HepG2 (cell line): Measurements from ENCODE around the gene TCF3. TPM values are rescaled to one million over a fixed set of nuclear protein-coding genes. Genes with fewer than 3 reads are reported as not detected.

ENCODE experiments used
- AKAP8 ChIP-seq: sonication (generic); formaldehyde crosslinking; IDR thresholded peaks from 2 replicates; pipeline ENCODE4 v1.5.1; 2020; ENCODE audit warnings: mild to moderate bottlenecking, missing genetic modification reagents
- ELF3 ChIP-seq: IDR thresholded peaks from 2 replicates; pipeline ENCODE4 v1.6.1; 2016; ENCODE audit warnings: missing genetic modification reagents, missing compliant biosample characterization
- FOXP1 ChIP-seq, 2 experiments: fragments of 450-650 bp in 1 of 2; IDR thresholded peaks; 2 replicates each; pipeline ENCODE4 v1.6.1; 2017 to 2018; ENCODE audit warnings: antibody characterized with exemption in 1 of 2
- GTF2F1 ChIP-seq: fragments of 150-350 bp; IDR thresholded peaks from 2 replicates; pipeline ENCODE4 v1.6.1; 2014; ENCODE audit warnings: low read length
- HES4 ChIP-seq: sonication (generic); formaldehyde crosslinking; IDR thresholded peaks from 2 replicates; pipeline ENCODE4 v1.9.0; 2021; ENCODE audit warnings: mild to moderate bottlenecking, missing genetic modification reagents, borderline replicate concordance
- HOXD1 ChIP-seq: sonication (generic); formaldehyde crosslinking; IDR thresholded peaks from 2 replicates; pipeline ENCODE4 v1.5.0; 2020; ENCODE audit warnings: missing genetic modification reagents
- MIXL1 ChIP-seq: IDR thresholded peaks from 2 replicates; pipeline ENCODE4 v1.6.1; 2016
- NFRKB ChIP-seq: fragments of 450-650 bp; IDR thresholded peaks from 2 replicates; pipeline ENCODE4 v1.6.1; 2017
- SALL1 ChIP-seq: sonication (generic); formaldehyde crosslinking; IDR thresholded peaks from 2 replicates; pipeline ENCODE4 v1.8.0; 2022; ENCODE audit warnings: mild to moderate bottlenecking, missing genetic modification reagents
- SIN3B ChIP-seq: fragments of 150-350 bp; IDR thresholded peaks from 2 replicates; pipeline ENCODE4 v1.6.1; 2014; ENCODE audit warnings: low read length
- ZBTB1 ChIP-seq: sonication (generic); formaldehyde crosslinking; IDR thresholded peaks from 2 replicates; pipeline ENCODE4 v1.4.0; 2020; ENCODE audit warnings: missing genetic modification reagents, borderline replicate concordance
- ZBTB42 ChIP-seq: sonication (generic); formaldehyde crosslinking; IDR thresholded peaks from 2 replicates; pipeline ENCODE4 v1.5.0; 2020; ENCODE audit warnings: mild to moderate bottlenecking, missing genetic modification reagents
- ZFP36 ChIP-seq: fragments of 150-350 bp; IDR thresholded peaks from 2 replicates; pipeline ENCODE4 v1.6.1; 2018; ENCODE audit warnings: borderline replicate concordance, low read length, low read depth; ENCODE audit not compliant: partially characterized antibody
- ZNF180 ChIP-seq: sonication (generic); formaldehyde crosslinking; IDR thresholded peaks from 2 replicates; pipeline ENCODE4 v1.4.0; 2020; ENCODE audit warnings: low read depth, missing genetic modification reagents, borderline replicate concordance
- ZNF253 ChIP-seq: sonication (generic); formaldehyde crosslinking; IDR thresholded peaks from 2 replicates; pipeline ENCODE4 v1.8.0; 2022; ENCODE audit warnings: mild to moderate bottlenecking, missing genetic modification reagents, borderline replicate concordance
- ZNF550 ChIP-seq: sonication (generic); formaldehyde crosslinking; IDR thresholded peaks from 2 replicates; pipeline ENCODE4 v1.4.0; 2020; ENCODE audit warnings: mild to moderate bottlenecking, missing genetic modification reagents, borderline replicate concordance
- ZNF572 ChIP-seq: sonication (generic); formaldehyde crosslinking; IDR thresholded peaks from 2 replicates; pipeline ENCODE4 v1.5.1; 2020; ENCODE audit warnings: mild to moderate bottlenecking, missing genetic modification reagents
- ZNF816 ChIP-seq: sonication (generic); formaldehyde crosslinking; IDR thresholded peaks from 2 replicates; pipeline ENCODE4 v1.8.0; 2022; ENCODE audit warnings: missing genetic modification reagents, mild to moderate bottlenecking, borderline replicate concordance
- ZSCAN22 ChIP-seq: sonication (generic); formaldehyde crosslinking; IDR thresholded peaks from 2 replicates; pipeline ENCODE4 v1.4.0; 2020; ENCODE audit warnings: mild to moderate bottlenecking, missing genetic modification reagents
- ZSCAN25 ChIP-seq: sonication (generic); formaldehyde crosslinking; IDR thresholded peaks from 2 replicates; pipeline ENCODE4 v1.8.0; 2022; ENCODE audit warnings: mild to moderate bottlenecking, missing genetic modification reagents
- polyA plus RNA-seq, 8 experiments: library from polyadenylated mRNA; depleted of rRNA in 3 of 8; stranded (reverse) in 7 of 8; unstranded in 1 of 8; fragments of >200 nt; fragmentation: Illumina TruSeq in 4 of 8; extraction: Trizol in 4 of 8; gene quantifications; 2 replicates each; pipeline versions ENCODE4 v1.2.1 to v1.2.3, GENCODE V29; 2011 to 2016; ENCODE audit warnings: low read depth in 4 of 8, missing spikeins in 1 of 8, mixed read lengths in 1 of 8; ENCODE audit not compliant: insufficient read depth in 1 of 8
- total RNA-seq, 5 experiments: library from RNA; depleted of rRNA; stranded (reverse); fragments of >200 nt; fragmentation: Illumina TruSeq; extraction: Trizol; gene quantifications; 2 replicates each; pipeline ENCODE4 v1.2.3, GENCODE V29; 2016; ENCODE audit warnings: low read depth in 1 of 5
- TF ChIP-seq, protein P1 (sequence below): sonication (generic); formaldehyde crosslinking; IDR thresholded peaks from 2 replicates; pipeline ENCODE4 v1.5.0; 2020; ENCODE audit warnings: missing genetic modification reagents
- TF ChIP-seq, protein P2 (sequence below): sonication (generic); formaldehyde crosslinking; IDR thresholded peaks from 2 replicates; pipeline ENCODE4 v1.5.1; 2020; ENCODE audit warnings: mild to moderate bottlenecking, moderate library complexity, missing genetic modification reagents
- TF ChIP-seq, protein P3 (sequence below): sonication (generic); formaldehyde crosslinking; IDR thresholded peaks from 2 replicates; pipeline ENCODE4 v1.9.0; 2022; ENCODE audit warnings: low read depth, missing genetic modification reagents

Gene TCF3
- total and polyA plus RNA-seq, 2 of the 13 experiments (the other 11 are each of a cell fraction or from before 2014, with no cell fraction given): 51.4 to 53.2 TPM

DNA sequence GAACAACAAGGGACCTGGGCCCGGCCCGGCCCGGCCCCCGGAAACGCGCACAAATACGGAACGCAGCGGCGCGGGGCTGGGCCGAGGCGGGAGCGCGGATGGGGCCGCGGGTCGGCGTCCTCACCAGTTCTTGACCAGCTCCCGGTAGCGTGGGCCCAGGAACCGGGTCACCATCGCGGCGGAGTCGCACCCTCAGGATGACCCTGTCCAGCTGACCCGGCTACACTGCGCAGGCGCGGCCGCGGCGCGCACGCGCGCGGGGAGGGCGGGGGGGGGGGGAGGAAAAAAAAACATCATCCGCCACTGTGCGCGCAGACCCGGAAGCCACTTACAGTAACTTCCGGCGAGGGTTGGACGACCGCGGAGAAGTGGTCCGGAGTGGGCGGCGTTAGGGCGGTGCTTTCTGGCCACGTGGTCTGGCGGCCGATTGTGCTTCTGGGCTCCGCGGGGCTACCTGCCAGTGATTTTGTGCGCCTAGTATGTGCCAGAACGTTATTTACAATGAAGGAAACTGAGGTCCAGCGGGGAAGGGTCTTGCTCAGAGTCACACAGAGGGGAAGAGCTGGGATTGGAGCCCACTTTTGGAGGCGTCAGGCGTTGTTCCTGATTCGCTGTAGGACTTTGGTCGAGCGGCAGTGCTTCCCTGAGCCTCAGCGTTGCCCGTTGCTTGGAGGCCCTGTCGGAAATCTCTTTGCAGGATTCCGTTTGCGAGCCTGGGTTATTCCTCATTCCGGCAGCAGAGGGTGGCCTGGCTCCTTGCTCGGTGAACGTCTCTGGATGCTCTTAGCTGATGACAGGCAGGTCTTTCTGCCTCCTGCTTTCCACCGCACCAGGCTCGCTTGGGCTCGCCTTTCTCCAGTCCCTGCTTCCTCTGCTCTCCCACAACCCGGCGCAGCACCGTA is 46.9 kb downstream of the TCF3 start, which contains the start of gene UQCR11 (continued):
- TF ChIP-seq SALL1 (CRISPR knock-in tag) (peak; percentile 66), ZNF253 (CRISPR knock-in tag) (no peak), MIXL1 (CRISPR knock-in tag) (0 out of 2 replicates have a peak, but pooled peaks have one; percentile 32), GTF2F1 (no peak), ZNF572 (0 out of 2 replicates have a peak, but pooled peaks have one; percentile 33), ELF3 (peak; percentile 41), ZBTB42 (no peak), ZFP36 (no peak), ZBTB1 (CRISPR knock-in tag) (no peak), HES4 (CRISPR knock-in tag) (no peak; the same call in 1 of the 2 replicates), NFRKB (no peak), HOXD1 (CRISPR knock-in tag) (no peak), ZNF816 (CRISPR knock-in tag) (0 out of 2 replicates have a peak, but pooled peaks have one; percentile 47), ZNF550 (CRISPR knock-in tag) (no peak), ZSCAN25 (CRISPR knock-in tag) (peak; percentile 99), FOXP1 (IDR thresholded peaks at IDR 0.05) (no peak), FOXP1 (CRISPR knock-in tag; IDR thresholded peaks at IDR 0.05) (no peak), ZSCAN22 (no peak), AKAP8 (CRISPR knock-in tag) (no peak; the same call in 1 of the 2 replicates), SIN3B (no peak; the same call in 1 of the 2 replicates), ZNF180 (CRISPR knock-in tag) (no peak)
- TF ChIP-seq, protein P1, sequence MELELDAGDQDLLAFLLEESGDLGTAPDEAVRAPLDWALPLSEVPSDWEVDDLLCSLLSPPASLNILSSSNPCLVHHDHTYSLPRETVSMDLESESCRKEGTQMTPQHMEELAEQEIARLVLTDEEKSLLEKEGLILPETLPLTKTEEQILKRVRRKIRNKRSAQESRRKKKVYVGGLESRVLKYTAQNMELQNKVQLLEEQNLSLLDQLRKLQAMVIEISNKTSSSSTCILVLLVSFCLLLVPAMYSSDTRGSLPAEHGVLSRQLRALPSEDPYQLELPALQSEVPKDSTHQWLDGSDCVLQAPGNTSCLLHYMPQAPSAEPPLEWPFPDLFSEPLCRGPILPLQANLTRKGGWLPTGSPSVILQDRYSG (CRISPR knock-in tag): no peak
- TF ChIP-seq, protein P2, sequence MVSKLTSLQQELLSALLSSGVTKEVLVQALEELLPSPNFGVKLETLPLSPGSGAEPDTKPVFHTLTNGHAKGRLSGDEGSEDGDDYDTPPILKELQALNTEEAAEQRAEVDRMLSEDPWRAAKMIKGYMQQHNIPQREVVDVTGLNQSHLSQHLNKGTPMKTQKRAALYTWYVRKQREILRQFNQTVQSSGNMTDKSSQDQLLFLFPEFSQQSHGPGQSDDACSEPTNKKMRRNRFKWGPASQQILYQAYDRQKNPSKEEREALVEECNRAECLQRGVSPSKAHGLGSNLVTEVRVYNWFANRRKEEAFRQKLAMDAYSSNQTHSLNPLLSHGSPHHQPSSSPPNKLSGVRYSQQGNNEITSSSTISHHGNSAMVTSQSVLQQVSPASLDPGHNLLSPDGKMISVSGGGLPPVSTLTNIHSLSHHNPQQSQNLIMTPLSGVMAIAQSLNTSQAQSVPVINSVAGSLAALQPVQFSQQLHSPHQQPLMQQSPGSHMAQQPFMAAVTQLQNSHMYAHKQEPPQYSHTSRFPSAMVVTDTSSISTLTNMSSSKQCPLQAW: peak; percentile 84
- TF ChIP-seq, protein P3, sequence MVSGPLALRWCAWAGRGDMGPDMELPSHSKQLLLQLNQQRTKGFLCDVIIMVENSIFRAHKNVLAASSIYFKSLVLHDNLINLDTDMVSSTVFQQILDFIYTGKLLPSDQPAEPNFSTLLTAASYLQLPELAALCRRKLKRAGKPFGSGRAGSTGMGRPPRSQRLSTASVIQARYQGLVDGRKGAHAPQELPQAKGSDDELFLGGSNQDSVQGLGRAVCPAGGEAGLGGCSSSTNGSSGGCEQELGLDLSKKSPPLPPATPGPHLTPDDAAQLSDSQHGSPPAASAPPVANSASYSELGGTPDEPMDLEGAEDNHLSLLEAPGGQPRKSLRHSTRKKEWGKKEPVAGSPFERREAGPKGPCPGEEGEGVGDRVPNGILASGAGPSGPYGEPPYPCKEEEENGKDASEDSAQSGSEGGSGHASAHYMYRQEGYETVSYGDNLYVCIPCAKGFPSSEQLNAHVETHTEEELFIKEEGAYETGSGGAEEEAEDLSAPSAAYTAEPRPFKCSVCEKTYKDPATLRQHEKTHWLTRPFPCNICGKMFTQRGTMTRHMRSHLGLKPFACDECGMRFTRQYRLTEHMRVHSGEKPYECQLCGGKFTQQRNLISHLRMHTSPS (CRISPR knock-in tag): no peak
